Bronchial epithelial cell (primary cell): ENCODE data around the gene CCDC63. TPM values are rescaled to one million over a fixed set of nuclear protein-coding genes. Genes with fewer than 3 reads are reported as not detected.
"Not testable (repeated sequence)": the region's sequence is repeated elsewhere in the genome, so short reads cannot be mapped to it uniquely, and the experiment has no call there.

Source experiments
- DNase-seq: peaks from one replicate; pipeline ENCODE4 v3.0.0-alpha.2; 2010; ENCODE audit warnings: low read depth
- FAIRE-seq: peaks from 2 replicates; lab custom pipeline; 2011; peaks lifted over from hg19 to GRCh38; lab: Jason Lieb, UNC
- H3K27me3 ChIP-seq: 2 replicates; pipeline ENCODE4 v1.5.1; 2011; ENCODE audit warnings: low read length; ENCODE audit not compliant: control insufficient read depth, insufficient read depth
- H3K36me3 ChIP-seq: 2 replicates; pipeline ENCODE4 v1.5.1; 2011; ENCODE audit warnings: low read length; ENCODE audit not compliant: control insufficient read depth, insufficient read depth
- H3K4me3 ChIP-seq: 2 replicates; pipeline ENCODE4 v1.5.1; 2011; ENCODE audit warnings: mild to moderate bottlenecking, low read depth, low read length, control low read depth
- CTCF ChIP-seq: IDR thresholded peaks from 2 replicates; pipeline ENCODE4 v1.5.1; 2011; ENCODE audit warnings: mild to moderate bottlenecking, moderate library complexity, low read length, control low read depth, inconsistent platforms; ENCODE audit not compliant: insufficient read depth, severe bottlenecking
- total RNA-seq: library from RNA; depleted of rRNA; stranded (reverse); fragments of >200 nt; gene quantifications from 2 replicates; pipeline ENCODE4 v1.2.1, GENCODE V29; 2014

The CCDC63 gene
- total RNA-seq, 1 donor from 2014 or later, result not detected

DNA sequence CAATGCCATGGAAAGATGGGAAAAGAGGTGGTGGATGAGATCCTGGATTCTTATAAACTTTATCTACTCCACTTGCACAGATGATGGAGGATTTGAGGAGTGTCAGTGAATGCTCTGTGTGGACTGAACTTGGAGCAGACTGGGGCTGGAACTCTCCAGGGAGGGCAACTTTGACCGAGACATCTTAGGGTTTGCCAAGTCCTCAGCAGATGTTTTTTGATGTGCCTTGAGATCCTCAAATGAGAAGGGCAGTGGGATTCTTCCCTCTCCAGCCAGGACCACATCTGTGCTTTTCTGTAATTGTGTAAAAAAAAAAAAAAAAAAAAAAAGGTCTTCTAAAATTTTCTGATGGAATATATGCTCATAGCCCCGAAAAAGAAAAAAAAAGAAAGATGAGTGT is 96.6 kb downstream of the CCDC63 start:
- no peak for TF ChIP-seq CTCF
- FAIRE-seq (no peak), DNase-seq (no peak)
- Histone ChIP-seq H3K4me3 (no peak overlapping the region), H3K27me3 (no peaks in the 10 kb centered on the region), H3K36me3 (no peaks in the 10 kb centered on the region)

GRCh38 chr12:110948041-110948440 is 101.3 kb downstream of the CCDC63 start:
- no peak for TF ChIP-seq CTCF
- no peak for FAIRE-seq
- DNase-seq, result no peak
- H3K36me3 ChIP-seq, result no peaks in the 10 kb centered on the region
- no peak overlapping the region for H3K4me3 ChIP-seq
- no peaks in the 10 kb centered on the region for H3K27me3 ChIP-seq

- H3K27me3 ChIP-seq, DNase-seq, FAIRE-seq, H3K4me3 ChIP-seq, H3K36me3 ChIP-seq: not testable (repeated sequence)
Observed at GRCh38 chr12:110950466-110950865, 103.7 kb downstream of the CCDC63 start.

DNA sequence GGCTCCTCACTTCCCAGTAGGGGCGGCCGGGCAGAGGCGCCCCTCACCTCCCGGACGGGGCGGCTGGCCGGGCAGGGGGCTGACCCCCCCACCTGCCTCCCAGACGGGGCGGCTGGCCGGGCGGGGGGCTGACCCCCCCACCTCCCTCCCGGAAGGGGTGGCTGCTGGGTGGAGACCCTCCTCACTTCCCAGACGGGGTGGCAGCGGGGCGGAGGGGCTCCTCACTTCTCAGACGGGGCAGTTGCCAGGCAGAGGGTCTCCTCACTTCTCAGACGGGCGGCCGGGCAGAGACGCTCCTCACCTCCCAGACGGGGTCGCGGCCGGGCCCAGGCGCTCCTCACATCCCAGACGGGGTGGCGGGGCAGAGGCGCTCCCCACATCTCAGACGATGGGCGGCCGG is 104.1 kb downstream of the CCDC63 start:
- not testable (repeated sequence) for H3K36me3 ChIP-seq, DNase-seq, FAIRE-seq, H3K27me3 ChIP-seq, H3K4me3 ChIP-seq

Other genes with a start within 250 kb of the CCDC63 start
- 4.5 and 8.1 TPM in 2 replicates for gene TCTN1, start 232.9 kb upstream of the CCDC63 start, total RNA-seq
- gene HVCN1, start 157.9 kb upstream of the CCDC63 start, total RNA-seq, result 0.53 and 0.77 TPM in 2 replicates
- 42.8 and 86.6 TPM in 2 replicates for gene PPP1CC, start 104.1 kb upstream of the CCDC63 start, total RNA-seq
- not detected in 2 replicates for gene MYL2, start 73.6 kb downstream of the CCDC63 start, total RNA-seq
- 0.38 and 1.6 TPM in 2 replicates for gene CUX2, start 187.2 kb downstream of the CCDC63 start, total RNA-seq